NCI-H1930 (cell line): ENCODE measurements around the gene LSR.
"Not testable (repeated sequence)": the region's sequence is repeated elsewhere in the genome, so short reads cannot be mapped to it uniquely, and the experiment has no call there.

Experiments used
- DNase-seq, 2 experiments: peaks; one replicate each; lab custom pipeline; 2025; lab: John Stamatoyannopoulos, UW

Gene LSR

DNA sequence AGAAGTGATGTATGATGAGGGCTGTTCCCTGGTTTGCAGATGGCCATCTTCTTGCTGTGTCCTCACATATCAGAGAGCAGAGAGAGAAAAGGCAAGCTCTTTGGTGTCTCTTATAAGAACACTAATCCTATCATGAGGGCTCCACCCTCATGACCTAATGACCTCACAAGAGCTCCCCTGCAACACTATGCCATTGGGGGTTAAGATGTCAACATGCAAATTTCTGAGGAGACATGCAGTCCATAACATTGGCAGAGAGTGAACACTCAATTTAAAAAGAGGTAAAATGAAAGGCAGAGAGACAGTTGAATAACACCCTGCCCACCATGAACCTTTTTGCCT, 31.2 kb upstream of the LSR start:
- no peak for DNase-seq

DNA sequence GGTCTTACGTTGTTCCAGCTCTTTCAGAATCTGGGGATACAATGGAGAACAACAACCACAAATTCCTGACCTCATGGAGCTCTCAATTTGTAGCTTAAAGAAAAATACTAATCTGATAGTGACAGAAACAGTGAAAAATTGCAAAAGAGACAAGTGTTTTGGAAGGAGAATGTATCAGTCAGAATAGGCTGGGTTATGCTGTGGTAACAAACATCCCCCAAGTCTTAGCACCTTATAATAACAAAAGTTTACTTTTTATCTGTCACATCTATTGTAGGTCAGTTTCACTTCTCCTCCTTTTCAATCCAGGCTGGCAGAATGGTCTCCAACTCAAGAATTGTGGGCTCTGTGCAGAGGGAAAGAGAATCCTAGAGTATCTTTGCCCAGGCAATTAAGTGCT, 29.8 kb upstream of the LSR start:
- DNase-seq, result no peak

DNA sequence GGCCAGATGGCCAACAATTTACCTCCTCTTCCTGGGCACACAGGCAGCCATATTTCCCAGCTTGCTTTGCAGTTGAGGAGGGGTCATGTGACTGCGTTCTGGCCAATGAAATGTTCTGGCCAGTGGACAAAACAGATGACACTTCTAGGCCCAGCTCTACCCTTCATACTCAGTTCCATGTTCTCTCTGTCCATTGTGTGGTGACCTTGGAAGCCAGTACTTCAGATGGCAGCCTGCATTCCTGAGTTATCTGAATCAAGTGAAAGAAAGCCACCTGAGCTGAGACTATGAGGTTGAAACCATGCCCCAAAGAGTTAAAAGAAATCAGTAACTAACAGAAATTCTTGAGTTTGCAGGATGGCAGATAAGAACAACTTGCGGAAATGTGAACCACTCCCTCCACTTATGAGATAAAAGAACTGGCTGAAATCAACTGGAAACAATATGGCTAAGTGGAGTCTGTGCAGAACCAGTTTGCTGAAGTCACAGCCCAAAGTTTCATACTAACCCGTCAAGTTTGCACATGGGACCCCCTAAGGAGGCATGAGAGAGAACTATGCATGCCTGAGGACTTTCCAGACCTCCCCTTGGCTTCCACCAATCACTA, 28.4 kb upstream of the LSR start:
- DNase-seq, result no peak

DNA sequence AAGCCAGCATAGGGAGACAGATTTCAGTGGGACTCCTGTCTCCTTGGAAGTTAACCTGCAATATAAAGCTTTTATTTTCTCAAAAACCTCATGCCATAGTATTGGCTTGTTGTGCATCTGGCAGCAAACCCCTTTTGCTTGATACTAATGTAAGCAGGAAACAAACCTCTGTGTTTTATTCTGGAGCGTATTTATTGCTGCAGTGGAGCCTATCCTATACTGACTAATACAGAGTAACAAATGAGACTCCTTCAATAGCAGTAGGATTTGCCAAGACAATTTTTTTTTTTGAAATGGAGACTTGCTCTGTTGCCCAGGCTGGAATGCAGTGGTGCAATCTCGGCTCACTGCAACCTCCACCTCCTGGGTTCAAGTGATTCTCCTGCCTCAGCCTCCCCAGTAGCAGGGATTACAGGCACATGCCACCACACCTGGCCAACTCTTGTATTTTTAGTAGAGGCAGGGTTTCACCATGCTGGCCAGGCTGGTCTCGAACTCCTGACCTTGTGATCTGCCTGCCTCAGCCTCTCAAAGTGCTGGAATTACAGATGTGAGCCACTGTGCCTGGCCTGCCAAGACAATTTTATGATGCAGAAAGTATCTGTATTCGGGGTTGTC, 27.7 kb upstream of the LSR start:
- DNase-seq, result not testable (repeated sequence)

DNA sequence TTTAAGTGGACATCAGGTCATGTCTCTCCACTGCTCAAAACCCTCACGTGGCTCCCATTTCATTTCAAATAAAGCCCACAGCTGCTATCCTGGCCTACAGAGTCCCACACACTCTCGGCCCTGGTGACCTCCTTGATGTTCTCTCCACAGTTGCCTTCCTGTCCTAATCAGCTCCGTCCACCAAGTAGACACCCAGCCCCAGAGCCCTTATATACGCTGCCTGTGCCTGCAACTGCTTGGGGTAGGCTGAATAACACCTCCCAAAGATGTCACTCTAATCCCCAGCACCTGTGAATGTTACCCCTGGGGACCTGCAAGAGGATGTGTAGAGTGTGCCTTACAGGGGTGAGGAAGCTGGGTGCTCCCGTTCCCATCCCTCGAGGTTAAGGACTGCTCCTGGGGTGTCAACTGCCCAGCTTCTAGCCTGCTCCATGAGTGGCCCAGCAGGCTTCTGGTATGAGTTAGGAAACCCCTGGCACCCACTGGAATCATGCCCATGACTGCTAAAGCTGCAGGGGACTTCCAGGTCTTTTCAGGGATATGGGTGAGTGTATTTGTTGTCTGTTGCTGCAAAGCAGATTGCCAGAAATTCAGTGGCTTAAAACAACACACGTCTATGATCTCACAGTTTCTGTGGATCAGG, 26.3 kb upstream of the LSR start:
- DNase-seq, result no peak

DNA sequence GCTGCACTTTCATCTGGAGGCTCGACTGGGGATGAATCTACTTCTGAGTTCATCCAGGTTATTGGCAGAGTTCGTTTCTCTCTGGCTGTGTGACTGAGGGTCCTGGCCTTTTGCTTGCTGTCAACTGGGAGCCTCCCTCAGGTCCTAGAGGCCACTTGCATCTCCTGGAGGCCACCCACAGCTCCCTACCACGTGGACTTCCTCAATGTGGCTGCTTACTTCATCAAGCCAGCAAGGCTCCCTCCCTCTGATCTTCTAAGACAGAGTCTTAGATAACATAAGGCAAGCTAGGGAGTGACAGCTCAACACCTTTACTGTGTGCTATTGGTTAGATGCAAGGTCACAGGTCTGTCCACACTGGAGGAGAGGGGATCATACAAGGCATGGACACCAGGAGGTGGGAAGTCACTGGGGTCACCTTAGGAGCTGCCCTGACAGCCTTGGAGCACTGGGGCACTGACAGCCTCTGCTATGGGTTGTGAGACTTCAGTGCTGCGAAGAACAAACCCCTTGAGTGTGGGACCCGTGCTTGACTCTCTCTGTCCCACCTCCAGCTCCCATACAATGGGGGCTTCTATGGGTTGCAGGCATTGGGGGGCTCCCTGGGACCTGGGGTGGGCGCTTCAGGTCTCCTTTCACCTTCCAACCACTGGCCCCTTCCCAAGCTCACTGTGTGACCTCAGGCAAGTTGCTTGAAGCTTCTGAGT, 25.6 kb upstream of the LSR start:
- no peak for DNase-seq

DNA sequence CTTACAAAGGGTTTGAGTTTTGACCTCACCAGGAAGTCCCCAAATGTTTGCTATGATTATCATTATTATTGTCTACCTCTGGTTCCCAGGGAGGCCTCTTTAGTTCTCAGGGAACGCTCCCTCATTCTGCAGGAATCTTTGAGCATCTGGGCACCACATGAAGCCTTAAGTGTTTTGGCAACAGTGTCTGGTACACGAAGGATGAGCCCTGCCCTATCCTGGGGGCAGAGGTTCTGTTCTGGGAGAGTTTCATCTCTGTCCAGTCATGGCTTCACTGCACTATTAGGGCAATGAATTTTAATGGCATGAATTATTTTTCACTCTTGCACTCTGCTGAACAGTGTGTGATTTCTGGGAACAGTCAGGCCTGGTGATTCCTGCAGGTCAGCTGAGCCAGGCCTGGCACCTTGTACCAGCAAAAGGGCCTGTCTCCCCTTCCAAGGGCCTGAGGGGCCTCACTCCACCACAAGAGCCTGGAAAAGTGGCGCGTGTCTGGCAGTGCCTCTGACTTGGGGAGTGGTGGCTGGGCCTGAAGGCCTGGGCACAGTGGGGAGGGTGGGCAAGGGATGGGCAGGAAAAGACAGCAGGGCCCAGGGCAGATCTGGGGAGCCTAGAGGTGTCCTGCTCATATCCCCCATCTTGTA, 24.8 kb upstream of the LSR start:
- no peak for DNase-seq

DNA sequence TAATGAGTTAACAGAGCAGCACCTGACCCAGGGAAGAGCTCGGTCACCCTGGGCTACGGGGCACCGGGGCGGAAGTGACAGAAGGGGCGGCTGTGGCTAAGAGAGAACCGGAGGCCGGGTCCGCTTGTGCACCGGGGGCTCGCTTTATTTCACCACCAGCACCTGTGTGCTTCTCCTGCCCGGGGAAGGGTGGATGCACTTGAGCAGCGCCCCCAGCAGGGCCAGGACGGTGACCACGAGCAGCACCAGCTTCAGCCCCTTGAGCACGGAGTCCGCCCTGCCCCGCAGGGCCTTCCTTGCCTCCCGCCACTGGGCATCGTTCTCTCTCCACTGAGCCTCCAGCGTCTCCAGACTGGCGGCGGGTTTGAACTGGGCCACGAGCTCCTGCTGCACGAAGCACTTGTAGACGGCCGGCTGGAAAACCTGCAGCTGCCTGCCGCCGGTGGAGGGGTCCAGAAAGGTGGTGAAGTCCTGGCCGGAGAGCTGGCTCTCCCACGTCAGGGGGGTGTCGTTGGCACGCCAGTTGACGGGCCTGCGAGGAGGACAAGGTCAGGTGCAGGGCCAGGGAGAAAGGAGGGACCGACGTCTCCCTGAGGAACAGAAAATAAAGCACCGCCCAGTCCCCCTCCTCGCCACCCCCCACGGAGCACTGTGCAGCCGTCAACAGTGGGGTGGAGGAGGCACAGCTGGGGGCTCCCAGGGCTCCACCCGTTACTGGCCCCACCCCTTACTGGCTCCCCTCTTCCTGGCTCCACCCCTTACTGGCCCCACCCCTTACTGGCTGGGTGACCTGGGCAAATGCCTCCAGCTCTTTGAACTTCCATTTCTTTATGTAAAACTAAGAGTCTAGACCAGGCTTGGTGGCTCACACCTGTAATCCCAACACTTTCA, 23.9 kb upstream of the LSR start:
- DNase-seq, result no peak

DNA sequence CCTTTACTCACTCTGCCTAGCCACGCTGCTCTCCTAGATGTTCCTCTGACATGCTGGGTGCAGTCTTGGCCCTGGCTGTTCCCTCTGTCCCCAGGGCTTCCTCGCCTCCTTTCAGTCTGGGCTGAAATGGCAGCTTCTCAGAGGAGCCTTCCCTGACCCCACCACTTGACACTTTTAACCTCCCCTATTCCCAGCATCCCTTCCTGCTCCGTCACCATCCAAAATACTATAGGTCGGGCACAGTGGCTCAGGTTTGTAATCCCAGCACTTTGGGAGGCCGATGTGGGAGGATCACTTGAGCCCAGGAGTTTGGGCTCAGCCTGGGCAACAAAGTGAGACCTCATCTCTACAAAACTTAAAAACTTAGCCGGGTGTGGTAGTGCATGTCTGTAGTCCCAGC, 22.9 kb upstream of the LSR start:
- no peak for DNase-seq

DNA sequence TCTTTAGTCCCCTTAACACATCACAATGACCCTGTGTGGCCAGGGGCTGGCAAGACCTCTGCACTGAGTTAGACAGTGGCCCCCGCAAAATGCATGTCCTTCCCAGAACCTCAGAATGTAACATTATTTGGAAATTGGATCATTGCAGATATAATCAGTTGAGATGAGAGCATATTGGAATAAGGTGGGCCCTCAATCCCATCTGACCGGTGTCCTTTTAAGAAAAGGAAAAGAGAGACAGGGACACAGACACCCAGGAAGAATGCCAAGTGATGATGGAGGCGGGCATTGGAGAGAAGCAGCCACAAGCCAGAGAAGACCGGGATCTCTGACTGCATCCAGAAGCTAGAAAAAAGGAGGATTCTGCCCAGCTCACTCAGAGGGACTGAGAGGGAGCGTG, 22.1 kb upstream of the LSR start:
- DNase-seq, result no peak

DNA sequence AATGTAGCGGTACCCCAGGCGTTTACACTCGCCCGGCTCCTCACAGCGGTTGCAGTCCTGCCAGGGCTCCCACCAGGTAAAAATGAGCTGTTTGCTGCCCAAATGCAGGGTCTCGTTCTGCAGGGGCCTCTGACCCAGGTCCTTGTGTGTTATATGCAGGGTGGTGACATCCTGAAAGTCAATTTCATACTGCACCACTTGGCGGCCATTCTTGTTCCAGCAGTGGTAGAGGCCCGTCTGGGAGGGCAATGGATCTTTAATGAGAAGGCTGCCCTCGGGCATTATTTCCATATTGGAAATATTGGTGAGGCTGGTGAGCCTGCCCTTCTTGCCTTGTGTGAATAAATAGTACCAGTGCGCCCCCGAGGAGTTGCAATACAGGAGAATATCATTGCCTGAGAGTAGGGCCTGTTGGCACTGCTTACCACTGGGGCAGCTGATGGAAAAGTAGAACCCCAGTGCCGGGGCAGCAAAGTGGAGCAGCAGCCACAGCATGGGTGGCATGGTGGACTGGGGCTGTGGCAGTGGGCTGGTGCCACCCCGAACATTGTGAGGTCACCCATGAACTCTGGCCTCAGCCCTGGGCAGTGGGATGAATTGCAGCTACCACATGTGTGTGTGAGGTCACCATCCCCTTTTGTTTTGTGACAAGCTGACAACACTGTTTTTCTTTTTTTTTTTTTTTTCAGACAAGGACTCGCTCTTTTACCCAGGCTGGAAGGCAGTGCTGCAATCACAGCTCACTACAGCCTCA, 20.4 kb upstream of the LSR start, which contains the start of gene FAM187B:
Gene FAM187B (minus strand): TSS at position 563 of the 754 bp plus-strand sequence. CDS start 59 bp downstream, at position 504.
- no peak for DNase-seq

DNA sequence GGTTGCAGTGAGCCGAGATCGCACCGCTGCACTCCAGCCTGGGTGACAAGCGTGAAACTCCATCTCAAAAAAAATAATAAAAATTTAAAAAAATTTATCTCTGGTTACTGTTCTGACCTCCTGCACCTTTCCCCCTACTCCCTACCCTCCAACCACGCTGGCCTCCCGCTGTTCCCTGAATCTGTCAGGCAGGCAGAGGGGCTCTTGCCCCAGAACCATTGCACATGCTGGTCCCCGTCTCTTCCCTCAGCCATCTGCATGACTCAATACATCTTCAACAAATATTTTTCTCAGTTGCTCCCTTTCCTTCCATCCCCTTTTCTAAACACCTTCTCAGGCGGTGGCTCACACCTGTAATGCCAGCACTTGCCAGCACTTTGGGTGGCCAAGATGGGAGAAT, 19.2 kb upstream of the LSR start:
- DNase-seq, result no peak

DNA sequence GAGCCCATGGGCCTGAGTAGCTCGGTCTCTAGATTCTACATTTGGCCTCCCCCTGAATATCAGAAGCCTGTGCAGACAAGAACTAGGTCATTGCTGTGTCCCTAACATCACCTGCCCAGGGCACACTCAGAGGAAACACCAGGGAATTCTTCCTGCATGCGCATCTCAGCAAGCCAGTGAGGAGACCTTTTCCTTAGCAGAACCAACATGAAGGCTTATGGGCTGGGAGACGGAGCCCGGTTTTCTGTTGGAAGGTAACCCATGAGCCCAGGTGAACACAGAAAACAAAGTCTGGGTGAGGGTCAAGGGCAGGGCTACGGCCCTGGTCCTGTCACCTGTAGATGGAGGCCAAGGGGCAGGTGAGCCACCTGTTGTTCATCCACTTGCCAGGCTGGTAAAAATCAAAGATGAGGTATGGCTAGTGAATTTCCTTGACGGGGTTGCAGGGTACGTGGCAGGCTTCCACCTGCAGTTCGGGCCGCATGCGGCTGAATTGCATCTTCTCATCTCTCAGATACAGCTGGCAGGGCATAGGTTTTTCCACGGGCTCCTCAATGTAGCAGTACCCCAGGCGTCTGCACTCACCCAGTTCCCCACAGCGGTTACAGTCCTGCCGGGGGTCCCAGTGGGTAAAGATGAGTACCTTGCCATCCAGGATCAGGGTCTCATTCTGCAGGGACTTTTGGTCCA, 16.7 kb upstream of the LSR start:
- DNase-seq, result no peak

DNA sequence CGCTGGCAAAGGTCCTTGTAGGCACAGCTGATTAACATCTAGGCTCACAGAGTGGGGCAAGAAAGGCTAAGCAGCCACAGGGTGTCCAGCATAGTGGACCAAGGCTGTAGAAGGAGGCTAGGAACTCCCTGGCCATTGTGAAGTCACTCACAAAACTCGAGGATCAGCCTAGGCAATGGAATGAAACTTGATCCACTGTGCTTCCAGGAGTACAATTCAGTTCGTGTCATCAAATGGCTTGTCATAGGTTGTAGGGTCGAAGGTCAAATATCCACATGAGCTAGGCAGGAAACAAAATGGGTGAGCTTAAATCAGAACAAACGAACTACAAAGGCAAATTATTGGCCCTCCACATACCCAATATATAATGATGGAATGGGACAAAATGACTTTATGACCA, 15.9 kb upstream of the LSR start:
- DNase-seq, result no peak

DNA sequence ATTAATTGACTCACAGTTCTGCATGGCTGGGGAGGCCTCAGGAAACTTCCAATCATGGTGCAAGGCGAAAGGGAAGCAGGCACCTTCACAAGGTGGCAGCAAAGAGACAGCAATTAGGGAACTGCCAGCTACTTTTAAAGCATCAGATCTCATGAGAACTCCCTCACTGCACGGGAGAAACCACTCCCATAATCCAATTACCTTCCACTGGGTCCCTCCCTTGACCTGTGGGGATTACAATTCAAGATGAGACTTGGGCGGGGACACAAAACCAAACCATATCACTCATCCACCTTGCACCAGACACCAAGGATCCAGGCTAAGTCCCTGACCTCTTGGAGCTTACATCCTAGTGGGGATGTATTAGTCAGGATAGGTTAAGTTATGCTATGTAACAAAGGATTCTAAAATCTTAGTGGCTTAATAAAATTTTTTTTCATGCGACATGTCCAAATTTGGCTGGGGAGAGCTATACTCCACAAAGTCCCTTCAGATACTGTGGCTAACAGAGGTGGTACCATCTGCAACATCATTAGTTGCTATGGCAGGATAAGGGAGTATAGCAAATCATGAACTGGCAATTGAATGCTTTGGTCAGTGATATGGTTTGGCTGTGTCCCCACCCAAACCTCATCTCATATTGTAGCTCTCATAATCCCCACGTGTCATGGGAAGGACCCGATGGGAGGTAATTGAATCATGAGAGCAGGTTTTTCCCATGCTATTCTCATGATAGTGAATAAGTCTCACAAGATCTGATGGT, 12.0 kb upstream of the LSR start:
- no peak for DNase-seq

DNA sequence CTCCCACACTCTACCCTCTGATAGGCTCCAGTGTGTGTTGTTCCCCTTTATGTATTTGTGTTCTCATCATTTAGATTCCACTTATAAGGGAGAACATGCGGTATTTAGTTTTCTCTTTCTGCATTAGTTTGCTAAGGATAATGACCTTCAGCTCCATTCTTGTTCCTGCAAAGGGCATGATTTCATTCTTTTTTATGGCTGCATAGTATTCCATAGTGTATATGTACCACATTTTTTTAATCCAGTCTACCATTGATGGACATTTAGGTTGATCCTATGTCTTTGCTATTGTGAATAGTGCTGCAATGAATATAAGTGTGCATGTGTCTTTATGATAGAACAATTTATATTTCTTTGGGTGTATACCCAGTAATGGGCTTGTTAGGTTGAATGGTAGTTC, 9.2 kb upstream of the LSR start:
- not testable (repeated sequence) for DNase-seq

DNA sequence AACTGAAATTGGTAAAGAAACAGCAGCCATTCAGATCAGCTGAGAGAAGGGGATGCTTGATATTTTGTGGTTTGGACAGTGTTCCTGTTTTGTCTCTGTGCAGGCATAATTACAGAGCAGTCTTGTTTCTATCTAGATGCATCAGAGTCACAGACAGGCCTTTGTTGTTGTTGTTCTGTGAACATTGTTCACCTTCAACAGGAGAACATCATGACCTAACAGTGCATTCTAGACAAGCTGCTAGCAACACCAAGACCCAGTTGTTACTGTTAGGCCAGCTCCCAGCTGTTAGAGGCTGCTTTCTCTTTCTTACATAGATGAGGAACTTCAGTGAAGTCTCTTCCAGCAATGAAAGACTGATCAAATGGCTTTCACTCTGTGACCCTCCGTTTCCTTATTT, 8.5 kb upstream of the LSR start:
- no peak for DNase-seq

DNA sequence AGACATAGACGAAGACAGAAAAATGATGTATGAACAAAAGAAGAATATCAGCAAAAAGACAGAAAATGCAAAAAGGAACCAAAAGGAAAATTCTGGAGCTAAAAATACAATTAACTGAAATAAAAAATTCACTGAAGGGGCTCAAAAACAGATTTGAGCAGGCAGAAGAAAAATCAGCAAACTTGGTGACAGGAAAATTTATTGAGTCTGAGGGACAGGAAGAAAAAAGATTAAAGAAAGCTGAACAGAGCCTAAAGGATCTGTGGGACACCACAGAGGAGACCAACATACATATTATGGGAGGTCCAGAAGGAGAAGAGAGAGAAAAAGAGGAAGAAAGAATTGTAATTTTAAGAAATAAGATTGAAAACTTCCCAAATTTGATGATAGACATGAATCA, 7.4 kb upstream of the LSR start:
- no peak for DNase-seq

DNA sequence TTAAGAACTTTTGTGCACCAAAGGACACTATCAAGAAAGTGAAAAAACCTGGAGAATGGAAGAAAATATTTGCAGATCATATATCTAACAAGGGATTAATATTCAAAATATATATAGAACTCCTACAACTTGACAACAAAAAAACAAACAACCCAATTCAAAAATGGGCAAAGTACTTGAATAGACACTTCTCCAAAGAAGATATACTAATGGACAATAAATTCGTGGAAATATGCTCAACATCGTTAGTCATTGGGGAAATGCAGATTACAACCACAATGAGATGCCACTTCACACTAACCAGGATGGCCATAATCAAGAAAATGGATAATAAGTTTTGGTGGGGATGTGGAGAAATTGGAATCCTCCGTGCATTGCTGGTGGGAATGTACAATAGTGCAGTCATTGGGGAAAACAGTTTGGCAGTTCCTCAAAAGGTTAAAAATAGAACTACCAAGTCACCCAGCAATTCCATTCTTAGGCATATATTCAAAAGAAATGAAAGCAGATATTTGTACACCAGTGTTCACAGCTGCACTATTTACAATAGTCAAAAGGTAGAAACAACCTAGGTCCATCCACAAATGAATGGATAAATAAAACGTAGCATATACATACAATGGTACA, 2.2 kb upstream of the LSR start:
- DNase-seq, result no peak
